PC-3 (cell line): Measurements from ENCODE around the gene BICD2.

Experiments used
- CTCF ChIP-seq: fragments of 300-600 bp; sonication (generic); conservative IDR thresholded peaks from 2 replicates; pipeline ENCODE4 v1.5.1; 2017; ENCODE audit warnings: antibody characterized with exemption, low read depth, mild to moderate bottlenecking, low read length
- EZH2phosphoT487 ChIP-seq: fragments of 300-600 bp; sonication (generic); IDR thresholded peaks from 2 replicates; pipeline ENCODE4 v1.6.1; 2018; ENCODE audit warnings: mild to moderate bottlenecking, antibody characterized with exemption, low read length, borderline replicate concordance

DNA sequence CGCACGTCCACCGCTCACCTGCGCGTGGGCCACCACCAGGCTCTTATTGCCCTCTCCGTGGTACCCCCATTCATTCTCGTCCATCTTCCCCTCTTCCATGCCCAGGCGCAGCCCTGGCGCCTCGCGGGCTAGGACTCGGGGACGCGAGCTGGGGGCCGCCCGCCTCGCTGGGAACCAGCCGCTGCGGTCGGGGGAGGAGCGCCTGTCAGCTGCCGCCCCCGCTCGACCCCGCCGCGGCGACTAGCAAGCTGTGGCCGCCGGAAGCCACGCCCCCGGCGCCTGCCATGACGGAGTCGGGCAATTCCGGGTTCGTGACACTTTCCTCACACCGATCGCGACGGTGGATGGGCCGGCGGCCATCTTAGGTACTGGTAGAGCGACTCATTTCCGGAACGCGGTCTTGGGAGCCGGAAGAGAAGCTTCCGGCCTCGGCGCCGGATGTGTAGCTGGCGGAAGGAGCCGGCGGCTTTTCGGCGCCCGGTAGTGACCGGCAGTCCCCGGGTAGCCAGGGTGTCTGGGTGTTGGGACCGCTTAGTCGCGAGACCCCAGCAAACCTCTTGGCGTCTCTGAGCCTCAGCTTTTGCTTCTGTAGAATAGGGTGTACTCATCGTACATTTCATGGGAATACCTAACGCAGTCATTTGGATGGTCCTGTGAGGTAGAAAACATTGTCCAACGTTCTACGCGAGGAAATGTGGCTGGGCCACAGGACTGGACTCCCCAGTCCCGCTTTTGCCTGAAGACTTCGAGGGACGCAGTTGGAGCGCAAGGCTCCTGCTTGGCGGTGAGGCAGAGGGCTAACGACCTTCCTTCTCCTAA, 94.5 kb downstream of the BICD2 start, which contains the start of gene IPPK:
- TF ChIP-seq CTCF (no peak), EZH2phosphoT487 (no peak)
